Colon (tissue), 2 donors: Measurements from ENCODE around the gene SERTAD1.

Experiments used
- FAIRE-seq: peaks from 2 replicates; lab custom pipeline; 2012; peaks lifted over from hg19 to GRCh38; lab: Jason Lieb, UNC
- donor health status: control.
- donor health status: control.

Gene SERTAD1

GRCh38 chr19:40376286-40376862 lies 49.4 kb downstream of the SERTAD1 start:
- FAIRE-seq = no peak

- no peak for FAIRE-seq
These were observed 51.7 kb downstream of the SERTAD1 start for GRCh38 chr19:40374084-40374483.

- FAIRE-seq = no peak
These were observed 54.0 kb downstream of the SERTAD1 start for GRCh38 chr19:40371802-40372122.
